Activated CD8-positive, alpha-beta memory T cell treated with anti-CD3 and anti-CD28 coated beads for 36 hours (primary cell): ENCODE results near the gene SLC28A1. TPM values are rescaled to one million over a fixed set of nuclear protein-coding genes. Genes with fewer than 3 reads are reported as not detected.

ENCODE experiments used
- CTCF ChIA-PET: fragments of 350-600 bp; sonication (Branson Sonifier 250); formaldehyde crosslinking; loops from one replicate; lab custom pipeline; 2021; ENCODE audit warnings: antibody characterized with exemption; lab: Charles Lee
- POLR2A ChIA-PET: fragments of 350-600 bp; sonication (Branson Sonifier 250); formaldehyde crosslinking; loops from one replicate; lab custom pipeline; 2021; ENCODE audit warnings: antibody characterized with exemption; lab: Charles Lee
- total RNA-seq, 2 experiments: library from RNA; stranded (reverse); gene quantifications; one replicate each; pipeline ENCODE4 v1.2.3, GENCODE V29; 2021

Gene SLC28A1
- total RNA-seq, 2 experiments from 2014 or later = not detected

DNA sequence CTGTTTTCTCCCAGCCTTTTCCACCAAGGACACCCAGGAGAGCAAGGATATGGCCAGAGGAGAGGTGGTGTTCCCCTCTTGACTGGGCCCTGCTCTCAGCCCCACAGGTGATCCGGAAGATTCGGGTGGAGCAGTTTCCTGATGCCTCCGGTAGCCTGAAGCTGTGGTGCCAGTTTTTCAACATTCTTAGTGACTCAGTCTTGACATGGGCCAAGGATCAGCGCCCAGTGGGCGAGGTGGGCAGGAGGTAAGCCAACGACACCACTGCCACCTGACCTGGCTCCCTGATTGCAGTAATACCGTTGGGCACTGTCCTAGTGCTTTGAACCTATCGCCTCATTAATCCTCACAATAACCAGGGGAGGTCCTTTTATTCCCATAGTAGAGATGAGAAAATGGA lies 25.3 kb upstream of the SLC28A1 start:
- ChIA-PET CTCF (no interaction called here), POLR2A (no interaction called here)

DNA sequence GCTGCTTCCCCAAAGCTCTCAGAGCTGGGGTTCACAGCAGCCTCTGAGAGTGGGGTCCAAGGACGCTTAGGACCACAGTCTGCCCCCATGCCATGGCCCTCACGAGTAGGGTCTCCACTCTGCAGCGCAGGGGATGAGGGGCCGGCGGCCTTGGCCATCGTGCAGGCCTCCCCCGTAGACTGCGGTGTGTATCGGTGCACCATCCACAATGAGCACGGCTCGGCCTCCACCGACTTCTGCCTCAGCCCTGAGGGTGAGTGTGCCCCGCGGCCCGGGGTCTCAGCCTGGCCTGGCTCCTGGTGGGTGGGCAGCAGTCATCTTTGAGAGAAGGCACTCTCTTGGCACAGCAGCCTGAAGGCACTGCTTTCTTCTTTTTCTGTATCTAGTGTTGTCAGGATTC lies 24.8 kb upstream of the SLC28A1 start:
- CTCF ChIA-PET = no interaction called here
- POLR2A ChIA-PET = no interaction called here

DNA sequence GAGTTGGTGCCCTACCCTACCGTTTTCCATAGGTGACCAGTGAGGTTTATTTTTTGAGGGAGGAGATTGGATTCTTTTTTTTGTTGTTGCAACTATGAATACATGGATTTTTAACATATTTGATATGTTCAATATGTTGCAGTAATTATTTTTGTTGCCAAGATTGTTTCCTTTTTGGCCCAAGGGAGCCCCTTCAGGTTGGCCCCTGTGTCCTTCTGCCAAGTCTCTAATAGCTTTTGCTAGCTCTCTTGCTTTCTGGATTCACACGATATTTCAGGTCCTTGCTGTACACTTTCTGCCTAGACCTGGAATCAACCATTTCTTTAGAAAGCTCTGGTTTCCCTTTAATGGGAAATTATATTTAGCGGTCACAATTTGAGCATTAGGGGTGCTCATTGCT lies 22.7 kb upstream of the SLC28A1 start:
- ChIA-PET POLR2A (no interaction called here), CTCF (no interaction called here)

DNA sequence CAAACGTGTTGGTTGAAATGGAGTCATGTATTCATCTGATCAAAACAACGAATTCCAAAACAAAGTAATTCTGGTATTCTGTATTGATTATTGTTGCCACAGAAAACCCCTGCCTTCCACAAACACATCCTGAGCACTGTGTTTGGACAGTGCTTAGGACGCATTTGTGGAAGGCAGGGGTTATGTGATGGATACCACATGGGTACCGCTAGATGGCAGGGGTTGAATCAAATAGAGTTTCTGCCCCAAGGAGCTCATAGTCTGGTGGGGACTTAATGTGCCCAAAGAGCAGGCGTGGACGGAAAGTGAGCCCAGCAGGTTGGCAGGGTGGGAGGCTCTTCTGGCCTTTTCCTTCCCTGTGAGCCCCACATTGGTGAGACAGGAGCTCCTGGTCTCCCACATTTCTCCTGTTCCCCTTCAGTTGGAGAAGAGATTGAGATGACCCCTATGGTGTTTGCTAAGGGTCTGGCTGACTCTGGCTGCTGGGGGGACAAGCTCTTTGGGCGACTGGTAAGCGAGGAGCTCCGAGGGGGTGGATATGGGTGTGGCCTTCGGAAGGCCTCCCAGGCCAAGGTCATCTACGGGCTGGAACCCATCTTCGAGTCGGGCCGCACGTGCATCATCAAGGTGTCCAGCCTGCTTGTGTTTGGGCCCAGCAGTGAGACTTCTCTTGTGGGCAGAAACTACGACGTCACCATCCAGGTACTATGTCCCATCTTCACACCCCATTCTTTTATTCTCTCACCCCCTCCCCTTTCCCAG lies 22.1 kb upstream of the SLC28A1 start:
- ChIA-PET CTCF (no interaction called here), POLR2A (no interaction called here)

DNA sequence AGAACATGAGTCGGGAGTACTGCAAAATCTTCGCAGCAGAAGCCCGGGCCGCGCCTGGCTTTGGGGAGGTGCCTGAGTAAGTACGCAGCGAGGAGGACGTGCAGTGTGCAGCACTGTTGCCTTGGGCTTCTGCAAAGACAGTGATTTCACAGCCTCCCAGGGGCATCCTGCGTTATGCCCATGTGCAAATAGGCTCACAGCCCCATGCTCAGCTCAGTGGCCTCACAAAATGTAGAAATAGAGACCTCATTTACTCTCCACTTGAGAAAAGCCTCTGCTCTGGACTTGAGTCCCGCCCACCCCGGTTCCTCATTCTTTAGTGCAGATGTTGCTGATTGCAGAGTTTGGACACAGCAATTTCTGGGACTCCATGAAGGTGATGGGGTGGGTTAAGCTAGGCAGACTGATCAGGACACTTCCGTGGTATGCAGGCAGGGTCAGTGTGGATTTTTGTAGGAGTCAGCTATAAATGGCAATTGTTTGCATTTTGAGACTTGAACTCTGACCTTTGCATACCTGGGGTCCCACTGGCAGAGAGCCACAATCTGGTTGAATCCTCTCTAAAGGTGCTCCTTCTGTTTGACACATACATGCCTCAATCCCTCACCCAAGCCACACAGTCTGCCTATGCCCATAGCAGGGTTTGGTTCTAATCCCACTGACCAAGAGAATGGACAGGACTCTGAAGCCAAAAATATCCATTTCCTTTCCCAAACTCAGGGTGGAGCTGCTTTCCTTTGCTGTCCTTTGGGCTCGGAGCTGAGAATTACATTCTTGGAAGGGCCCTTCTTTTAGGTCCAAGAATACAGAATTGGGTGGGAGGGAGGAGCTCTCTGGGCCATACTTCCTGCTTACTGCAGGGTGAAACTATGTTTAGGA lies 20.7 kb upstream of the SLC28A1 start:
- CTCF ChIA-PET = no interaction called here
- POLR2A ChIA-PET = interaction anchor here (0.6 kb wide), 1 partner anchor 10 kb away, joined by 4 read pairs; no protein-coding TSS in a partner anchor

- ChIA-PET POLR2A (interaction anchor here (0.6 kb wide), 1 partner anchor 9 kb away, joined by 4 read pairs; no protein-coding TSS in a partner anchor), CTCF (no interaction called here)
Measured at GRCh38 chr15:84864444-84864795, 20.0 kb upstream of the SLC28A1 start.

DNA sequence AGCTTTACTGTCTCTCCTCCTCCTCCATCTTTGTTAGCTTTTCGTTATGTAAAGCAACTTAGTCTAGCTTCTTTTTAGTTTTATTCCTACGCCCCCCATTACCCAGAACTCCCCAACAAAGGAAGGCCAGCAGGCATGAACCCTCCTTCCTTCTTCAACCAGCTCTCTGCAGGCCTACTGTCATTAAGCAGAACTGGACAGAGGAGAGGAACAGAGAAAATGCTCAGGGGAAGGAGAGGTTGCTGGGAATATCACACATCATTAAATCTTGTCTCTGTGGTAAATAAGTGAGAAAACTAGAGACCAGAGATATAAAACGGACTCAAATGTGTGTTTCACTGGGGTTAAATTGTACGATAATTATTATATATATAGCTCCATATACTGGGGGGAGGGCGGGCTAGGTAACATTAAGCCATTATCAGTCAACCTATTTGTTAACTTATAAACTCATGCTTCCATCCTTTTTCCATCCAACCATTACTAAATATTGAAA lies 19.3 kb upstream of the SLC28A1 start:
- POLR2A ChIA-PET = no interaction called here
- CTCF ChIA-PET = no interaction called here

DNA sequence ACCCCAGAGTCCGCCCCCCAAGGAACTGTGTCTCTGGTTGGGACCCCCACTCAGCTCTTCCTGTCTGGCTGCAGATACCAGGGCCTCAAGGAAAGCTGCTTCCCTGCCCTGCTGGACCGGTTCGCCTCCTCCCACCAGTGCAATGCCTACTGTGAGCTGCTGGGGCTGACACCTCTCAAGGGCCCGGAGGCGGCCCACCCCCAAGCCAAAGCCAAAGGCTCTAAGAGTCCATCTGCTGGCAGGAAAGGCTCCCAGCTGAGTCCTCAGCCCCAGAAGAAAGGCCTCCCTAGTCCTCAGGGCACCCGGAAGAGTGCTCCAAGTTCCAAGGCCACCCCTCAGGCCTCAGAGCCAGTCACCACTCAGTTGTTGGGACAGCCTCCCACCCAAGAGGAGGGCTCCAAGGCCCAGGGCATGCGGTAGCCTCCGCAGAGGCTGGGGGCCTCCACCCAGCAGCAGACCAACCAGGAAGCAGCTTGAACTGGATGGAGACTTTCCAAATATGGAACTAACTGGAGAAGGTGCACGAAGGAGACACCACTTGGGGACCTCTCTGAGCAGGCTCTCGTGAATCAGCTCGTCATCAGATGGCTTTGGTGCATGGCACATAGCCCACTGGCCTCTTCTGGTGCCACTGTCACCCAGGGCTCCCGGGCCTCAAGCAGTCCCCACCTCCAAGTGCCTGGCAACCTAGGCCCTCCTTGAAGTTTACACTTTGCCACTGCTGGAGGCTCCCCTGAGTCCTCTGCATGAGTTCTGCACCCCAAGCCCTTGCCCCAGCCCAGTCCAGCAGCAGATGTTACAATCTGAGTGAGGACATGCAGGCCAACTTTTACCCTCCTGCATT lies 16.2 kb upstream of the SLC28A1 start:
- ChIA-PET POLR2A (no interaction called here), CTCF (interaction anchor here (0.8 kb wide), 1 partner anchor 10 kb away, joined by 3 read pairs; no protein-coding TSS in a partner anchor)

GRCh38 chr15:84869510-84869909 lies 15.0 kb upstream of the SLC28A1 start:
- POLR2A ChIA-PET = no interaction called here
- CTCF ChIA-PET = interaction anchor here (1.1 kb wide), 1 partner anchor 9 kb away, joined by 5 read pairs; no protein-coding TSS in a partner anchor

GRCh38 chr15:84871428-84871985 lies 13.0 kb upstream of the SLC28A1 start:
- ChIA-PET CTCF (interaction anchor here (0.8 kb wide), 1 partner anchor 266 kb away, joined by 3 read pairs; no protein-coding TSS in a partner anchor), POLR2A (no interaction called here)

GRCh38 chr15:84872009-84872910 lies 12.2 kb upstream of the SLC28A1 start:
- ChIA-PET CTCF (interaction anchor here (0.8 kb wide), 1 partner anchor 267 kb away, joined by 3 read pairs; no protein-coding TSS in a partner anchor), POLR2A (no interaction called here)

DNA sequence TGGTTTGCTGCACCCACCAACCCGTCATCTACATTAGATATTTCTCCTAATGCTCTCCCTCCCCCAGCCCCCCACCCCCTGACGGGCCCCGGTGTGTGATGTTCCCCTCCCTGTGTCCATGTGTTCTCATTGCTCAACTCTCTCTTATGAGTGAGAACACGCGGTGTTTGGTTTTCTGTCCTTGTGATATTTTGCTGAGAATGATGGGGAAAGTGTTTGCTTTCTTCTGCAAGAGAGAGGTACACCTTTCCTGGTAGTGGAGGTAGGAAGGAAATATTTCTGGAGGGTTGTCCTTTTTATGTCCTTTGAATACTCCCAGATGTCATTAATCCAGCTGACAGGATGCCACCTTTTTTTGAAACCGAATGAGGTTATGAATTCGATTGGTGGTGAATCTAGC lies 10.5 kb upstream of the SLC28A1 start:
- POLR2A ChIA-PET = interaction anchor here (0.7 kb wide), 1 partner anchor 10 kb away, joined by 4 read pairs; no protein-coding TSS in a partner anchor

GRCh38 chr15:84874981-84875699 lies 9.3 kb upstream of the SLC28A1 start:
- ChIA-PET POLR2A (no interaction called here), CTCF (no interaction called here)

More for the DNA sequence above, 10.5 kb upstream of the SLC28A1 start:
- CTCF ChIA-PET = no interaction called here

DNA sequence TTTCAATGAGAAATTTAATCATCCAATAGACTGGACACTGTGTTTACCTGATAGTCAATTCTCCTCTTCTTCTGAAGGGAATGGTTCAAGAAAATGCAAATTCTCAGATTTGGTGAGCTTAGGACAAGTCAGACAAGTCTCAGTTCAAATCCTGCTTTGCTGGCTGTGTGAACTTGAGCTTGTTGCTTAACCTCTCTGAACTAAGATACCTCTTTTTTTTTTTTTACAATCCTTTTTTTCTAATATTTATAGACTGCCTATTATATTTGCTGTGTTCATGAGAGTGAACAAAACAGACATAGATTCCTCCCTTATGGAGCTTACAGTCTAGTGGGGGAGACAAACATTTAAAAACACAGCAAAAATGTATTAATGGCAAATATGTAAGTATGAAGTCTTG lies 8.2 kb upstream of the SLC28A1 start:
- ChIA-PET POLR2A (interaction anchor here (0.6 to 0.7 kb wide), 2 partner anchors 65 to 79 kb away, joined by 4 to 5 read pairs; no protein-coding TSS in a partner anchor), CTCF (interaction anchor here (0.6 to 1.4 kb wide), 2 partner anchors 39 to 241 kb away, joined by 3 read pairs; no protein-coding TSS in a partner anchor)

DNA sequence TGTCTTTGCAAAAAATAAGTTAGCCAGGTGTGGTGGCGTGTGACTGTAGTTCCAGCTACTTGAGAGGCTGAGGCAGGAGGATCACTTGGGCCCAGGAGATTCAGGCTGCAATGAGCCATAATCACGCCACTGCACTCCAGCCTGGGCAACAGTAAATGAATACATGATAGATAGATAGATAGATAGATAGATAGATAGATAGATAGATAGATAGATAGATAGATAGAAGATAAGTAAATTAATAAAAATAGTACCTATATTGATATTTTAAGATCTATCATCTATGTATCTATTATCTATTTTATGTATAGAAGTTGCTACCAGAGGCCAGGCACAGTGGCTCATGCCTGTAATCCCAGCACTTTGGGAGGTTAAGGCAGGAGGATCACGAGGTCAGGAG lies 6.8 kb upstream of the SLC28A1 start:
- CTCF ChIA-PET = interaction anchor here (0.6 to 1.5 kb wide), 7 partner anchors 8 to 256 kb away, joined by 3 to 5 read pairs (median 3); partner anchors contain the start of gene WDR73
- POLR2A ChIA-PET = interaction anchor here (0.6 to 1.0 kb wide), 2 partner anchors 161 to 219 kb away, joined by 3 to 10 read pairs; partner anchors contain the start of gene NMB

- ChIA-PET CTCF (interaction anchor here (0.6 to 1.5 kb wide), 11 partner anchors 9 to 503 kb away, joined by 3 to 6 read pairs (median 3); partner anchors contain the start of gene WDR73), POLR2A (interaction anchor here (0.6 to 1.0 kb wide), 2 partner anchors 162 to 220 kb away, joined by 3 to 10 read pairs; partner anchors contain the start of gene NMB)
Measured at GRCh38 chr15:84878504-84878903, 6.0 kb upstream of the SLC28A1 start.
